Mesendoderm (in vitro differentiated cells): ENCODE results near the gene SLC10A1. TPM values are rescaled to one million over a fixed set of nuclear protein-coding genes. Genes with fewer than 3 reads are reported as not detected.

Source experiments
- DNase-seq: peaks from one replicate; pipeline ENCODE4 v3.0.0; 2013
- H2AK5ac ChIP-seq: 2 replicates; pipeline ENCODE4 v1.6.1; 2013; ENCODE audit warnings: low read length, inconsistent platforms
- H2BK120ac ChIP-seq: 2 replicates; pipeline ENCODE4 v1.6.1; 2013; ENCODE audit warnings: low read depth, mild to moderate bottlenecking, low read length, moderate library complexity, mixed read lengths
- H2BK15ac ChIP-seq: replicated peaks from 2 replicates; pipeline ENCODE4 v1.6.1; 2013; ENCODE audit warnings: low read depth, mild to moderate bottlenecking, moderate library complexity
- H2BK5ac ChIP-seq: 2 replicates; pipeline ENCODE4 v1.6.1; 2013; ENCODE audit warnings: low read length, inconsistent platforms
- H3K18ac ChIP-seq: 2 replicates; pipeline ENCODE4 v1.6.1; 2013; ENCODE audit warnings: mild to moderate bottlenecking, low read length, mixed read lengths
- H3K23ac ChIP-seq: one replicate; pipeline ENCODE4 v1.6.1; 2013; ENCODE audit warnings: low read length
- H3K27ac ChIP-seq: 2 replicates; pipeline ENCODE4 v1.5.1; 2013; ENCODE audit warnings: low read depth, mild to moderate bottlenecking, inconsistent platforms, low read length, moderate library complexity
- H3K27me3 ChIP-seq: 2 replicates; pipeline ENCODE4 v1.6.1; 2013; ENCODE audit warnings: low read length, control low read depth, mild to moderate bottlenecking, inconsistent platforms; ENCODE audit not compliant: insufficient read depth, poor library complexity
- H3K36me3 ChIP-seq: 2 replicates; pipeline ENCODE4 v1.6.1; 2013; ENCODE audit warnings: low read length, inconsistent platforms; ENCODE audit not compliant: control insufficient read depth, insufficient read depth
- H3K4ac ChIP-seq: one replicate; pipeline ENCODE4 v1.6.1; 2013; ENCODE audit warnings: low read depth, mild to moderate bottlenecking, low read length, moderate library complexity
- H3K4me1 ChIP-seq: 2 replicates; pipeline ENCODE4 v1.6.1; 2013; ENCODE audit warnings: low read depth, low read length, inconsistent platforms; ENCODE audit not compliant: control insufficient read depth
- H3K4me2 ChIP-seq: 2 replicates; pipeline ENCODE4 v1.6.1; 2013; ENCODE audit warnings: low read length
- H3K4me3 ChIP-seq: 2 replicates; pipeline ENCODE4 v1.5.1; 2013; ENCODE audit warnings: mild to moderate bottlenecking, low read length
- H3K56ac ChIP-seq: one replicate; pipeline ENCODE4 v1.6.1; 2013; ENCODE audit warnings: low read length
- H3K79me1 ChIP-seq: 2 replicates; pipeline ENCODE4 v1.6.1; 2013; ENCODE audit warnings: low read length, inconsistent platforms
- H3K79me2 ChIP-seq: 2 replicates; pipeline ENCODE4 v1.6.1; 2013; ENCODE audit warnings: mild to moderate bottlenecking, low read length; ENCODE audit not compliant: control insufficient read depth, insufficient read depth
- H3K9ac ChIP-seq: 2 replicates; pipeline ENCODE4 v1.6.1; 2013; ENCODE audit warnings: low read length, inconsistent platforms
- H4K5ac ChIP-seq: one replicate; pipeline ENCODE4 v1.6.1; 2013; ENCODE audit warnings: low read length
- H4K8ac ChIP-seq: one replicate; pipeline ENCODE4 v1.6.1; 2013; ENCODE audit warnings: low read depth, mild to moderate bottlenecking, control low read depth, low read length, moderate library complexity
- WGBS: extraction: QIAGEN DNeasy Blood & Tissue Kit; methylation state at CpG from one replicate; pipeline ENCODE4 v1.1.7; 2013; ENCODE audit warnings: low lambda C conversion rate, missing lambda C conversion rate; ENCODE audit not compliant: insufficient coverage; ENCODE audit errors: extremely low coverage; 5-methylcytosine and 5-hydroxymethylcytosine counted together
- polyA plus RNA-seq, 2 experiments: library from polyadenylated mRNA; stranded (reverse); fragments of 200-250 nt; gene quantifications; one replicate each; pipeline ENCODE4 v1.2.3, GENCODE V29; 2013

SLC10A1 gene
- polyA plus RNA-seq (2013, experiment 1 of 2), result not detected
- not detected for polyA plus RNA-seq (2013, experiment 2 of 2)

DNA sequence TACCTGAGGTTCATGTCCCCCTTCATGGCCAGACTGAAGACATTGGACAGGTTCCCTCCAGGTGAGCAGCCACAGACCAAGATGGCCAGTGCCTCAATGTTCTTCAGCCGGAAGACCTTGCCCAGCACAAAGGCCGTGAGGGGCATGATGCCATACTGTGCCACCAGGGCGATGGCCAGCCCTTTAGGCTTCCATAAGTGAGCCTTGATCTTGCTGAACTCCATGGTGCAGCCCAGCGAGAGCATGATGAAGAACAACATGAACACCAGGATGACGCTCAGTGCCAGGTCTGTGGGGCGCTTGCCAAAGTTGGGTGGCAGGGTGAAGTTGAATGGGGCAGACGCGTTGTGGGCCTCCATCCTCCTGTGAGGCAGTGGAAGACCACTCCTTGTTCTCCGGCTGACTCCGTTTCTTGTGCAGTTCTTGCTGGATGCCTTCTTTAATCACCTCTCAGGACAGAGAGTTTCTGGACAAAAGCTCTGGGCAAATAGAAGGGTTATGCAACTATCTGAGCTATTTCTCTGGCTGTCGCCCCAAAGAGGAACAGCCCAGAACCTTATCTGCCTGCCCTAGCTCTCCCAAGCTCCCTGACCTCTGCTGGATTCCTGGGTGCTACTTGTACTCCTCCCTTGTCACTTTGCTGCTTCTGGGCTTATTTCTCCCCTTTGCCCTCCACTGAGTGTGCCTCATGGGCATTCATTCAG, at the start of gene SLC10A1:
Gene SLC10A1, minus strand, starts transcription at position 445 of the 704 bp plus-strand sequence. Its CDS starts 86 bp downstream, at position 359.
- Histone ChIP-seq H4K8ac (no peak within 1 kb of the TSS), H3K18ac (no peak within 1 kb of the TSS), H2BK15ac (no peak within 1 kb of the TSS), H3K27ac (no peak within 1 kb of the TSS), H2BK120ac (no peak within 1 kb of the TSS), H3K79me2 (no peaks in the 10 kb centered on the region), H3K79me1 (no peaks in the 10 kb centered on the region), H2AK5ac (no peak within 1 kb of the TSS), H3K4me1 (no peaks in the 10 kb centered on the region), H3K56ac (no peak within 1 kb of the TSS), H3K4ac (no peak within 1 kb of the TSS), H3K23ac (no peak within 1 kb of the TSS), H3K4me2 (no peak within 1 kb of the TSS), H3K36me3 (no peaks in the 10 kb centered on the region), H3K27me3 (no peaks in the 10 kb centered on the region), H3K4me3 (no peak within 1 kb of the TSS), H2BK5ac (no peak within 1 kb of the TSS), H4K5ac (no peak within 1 kb of the TSS), H3K9ac (no peak within 1 kb of the TSS)
- WGBS, result no CpG with 5 or more reads among the region's 11 CpGs
- DNase-seq, result no peak

DNA sequence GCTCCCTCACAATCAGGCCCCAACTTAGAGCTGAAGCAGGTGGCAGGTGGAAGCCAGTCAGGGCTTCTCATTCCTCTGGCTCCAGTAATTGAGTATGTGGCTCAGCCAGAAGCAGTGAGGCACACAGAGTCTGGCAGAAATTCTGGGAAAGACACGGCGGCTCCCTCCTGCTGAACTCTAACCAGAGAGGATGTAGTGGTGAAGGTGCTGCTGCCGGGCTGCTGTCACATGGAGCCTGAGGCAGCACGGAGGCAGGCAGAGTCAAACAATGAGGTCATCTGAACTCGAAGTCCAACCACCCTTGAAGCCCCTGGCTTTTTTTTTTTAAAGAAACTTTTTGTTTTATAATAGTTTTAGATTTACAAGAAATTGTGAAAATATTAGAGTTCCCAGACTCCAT, 48.7 kb upstream of the SLC10A1 start:
- peak; percentile 42 for DNase-seq
- H2BK120ac ChIP-seq, result no peak overlapping the region
- no peak overlapping the region for H2BK5ac ChIP-seq
- no peak overlapping the region for H3K56ac ChIP-seq
- H2AK5ac ChIP-seq, result no peak overlapping the region
- no peak overlapping the region for H4K5ac ChIP-seq
- no peak overlapping the region for H3K4me3 ChIP-seq
- no peak overlapping the region for H3K27ac ChIP-seq
- no peak overlapping the region for H3K9ac ChIP-seq
- H3K4me2 ChIP-seq, result no peak overlapping the region
- H3K18ac ChIP-seq, result no peak overlapping the region
- no peaks in the 10 kb centered on the region for H3K4me1 ChIP-seq
- H4K8ac ChIP-seq, result no peak overlapping the region
- H3K4ac ChIP-seq, result no peak overlapping the region
- H3K27me3 ChIP-seq, result no peaks in the 10 kb centered on the region
- no CpG with 5 or more reads among the region's 5 CpGs for WGBS
- H2BK15ac ChIP-seq, result no peak overlapping the region
- H3K79me2 ChIP-seq, result no peaks in the 10 kb centered on the region
- H3K23ac ChIP-seq, result no peak overlapping the region
- H3K36me3 ChIP-seq, result no peaks in the 10 kb centered on the region
- H3K79me1 ChIP-seq, result no peaks in the 10 kb centered on the region

GRCh38 chr14:69845050-69845581, 48.1 kb upstream of the SLC10A1 start:
- Histone ChIP-seq H3K4me1 (no peaks in the 10 kb centered on the region), H3K79me1 (no peaks in the 10 kb centered on the region), H3K18ac (no peak overlapping the region), H4K8ac (no peak overlapping the region), H2BK120ac (no peak overlapping the region), H3K4me3 (no peak overlapping the region), H3K36me3 (no peaks in the 10 kb centered on the region), H3K79me2 (no peaks in the 10 kb centered on the region), H2BK15ac (no peak overlapping the region), H3K27me3 (no peaks in the 10 kb centered on the region), H3K56ac (no peak overlapping the region), H2BK5ac (no peak overlapping the region), H3K4ac (no peak overlapping the region), H3K9ac (no peak overlapping the region), H2AK5ac (no peak overlapping the region), H3K4me2 (no peak overlapping the region), H3K23ac (no peak overlapping the region), H3K27ac (no peak overlapping the region), H4K5ac (no peak overlapping the region)
- WGBS, result no CpG with 5 or more reads among the region's 2 CpGs
- DNase-seq, result no peak

- H2BK15ac ChIP-seq, result no peak overlapping the region
- no peak overlapping the region for H3K4ac ChIP-seq
- H3K18ac ChIP-seq, result no peak overlapping the region
- no peaks in the 10 kb centered on the region for H3K4me1 ChIP-seq
- no peak overlapping the region for H2BK5ac ChIP-seq
- H3K36me3 ChIP-seq, result no peaks in the 10 kb centered on the region
- no peak overlapping the region for H3K4me3 ChIP-seq
- no peak for DNase-seq
- H3K79me2 ChIP-seq, result no peaks in the 10 kb centered on the region
- H3K4me2 ChIP-seq, result no peak overlapping the region
- H3K27me3 ChIP-seq, result no peaks in the 10 kb centered on the region
- H3K27ac ChIP-seq, result no peak overlapping the region
- no CpG with 5 or more reads among the region's 2 CpGs for WGBS
- H3K79me1 ChIP-seq, result no peaks in the 10 kb centered on the region
- H3K9ac ChIP-seq, result no peak overlapping the region
- H2AK5ac ChIP-seq, result no peak overlapping the region
- no peak overlapping the region for H3K23ac ChIP-seq
- H2BK120ac ChIP-seq, result no peak overlapping the region
- H4K8ac ChIP-seq, result no peak overlapping the region
- H4K5ac ChIP-seq, result no peak overlapping the region
- no peak overlapping the region for H3K56ac ChIP-seq
Observed at GRCh38 chr14:69844171-69844570, 47.1 kb upstream of the SLC10A1 start.

- no peak overlapping the region for H3K4me3 ChIP-seq
- H4K5ac ChIP-seq, result no peak overlapping the region
- no peaks in the 10 kb centered on the region for H3K4me1 ChIP-seq
- no peak overlapping the region for H2BK120ac ChIP-seq
- no peaks in the 10 kb centered on the region for H3K79me2 ChIP-seq
- H3K4me2 ChIP-seq, result no peak overlapping the region
- H2AK5ac ChIP-seq, result no peak overlapping the region
- H3K27ac ChIP-seq, result no peak overlapping the region
- no peak overlapping the region for H3K56ac ChIP-seq
- no peaks in the 10 kb centered on the region for H3K79me1 ChIP-seq
- H2BK15ac ChIP-seq, result no peak overlapping the region
- H2BK5ac ChIP-seq, result no peak overlapping the region
- H3K9ac ChIP-seq, result no peak overlapping the region
- no peak overlapping the region for H3K4ac ChIP-seq
- WGBS, result no CpG with 5 or more reads among the region's 13 CpGs
- H3K36me3 ChIP-seq, result no peaks in the 10 kb centered on the region
- H4K8ac ChIP-seq, result no peak overlapping the region
- H3K27me3 ChIP-seq, result no peaks in the 10 kb centered on the region
- H3K23ac ChIP-seq, result no peak overlapping the region
- no peak overlapping the region for H3K18ac ChIP-seq
- no peak for DNase-seq
Observed at GRCh38 chr14:69842686-69843420, 45.8 kb upstream of the SLC10A1 start.
